HG02943 (cell line): ENCODE data around the gene USF1.
"Not testable (repeated sequence)": the region's sequence is repeated elsewhere in the genome, so short reads cannot be mapped to it uniquely, and the experiment has no call there.

Experiments
- ATAC-seq: cut with Tn5 transposase; IDR thresholded peaks from one replicate; pipeline ENCODE4 v1.9.1; 2021; ENCODE audit warnings: mild to moderate bottlenecking, low read depth, moderate library complexity; ENCODE audit not compliant: unreplicated experiment

Gene USF1

DNA sequence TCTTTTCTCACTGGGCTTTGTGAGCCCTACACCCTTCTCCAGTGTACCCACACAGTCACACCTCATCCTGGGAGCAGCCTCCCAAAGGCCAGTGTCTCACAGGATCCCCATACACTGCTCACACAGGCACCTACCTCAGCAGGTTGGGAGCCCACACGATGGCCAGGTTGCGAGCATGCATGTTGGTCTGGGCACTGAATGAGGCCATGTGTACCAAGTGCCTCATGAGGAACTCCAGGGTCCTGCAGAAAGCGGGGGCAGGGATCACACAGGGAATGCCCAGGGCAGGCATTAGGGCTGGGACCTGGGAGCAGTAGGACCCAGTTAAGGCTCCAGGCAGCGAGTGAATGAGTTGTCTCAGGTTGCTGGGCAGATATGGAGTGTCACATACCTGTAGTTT is 8.5 kb upstream of the USF1 start:
- ATAC-seq, result no peak

DNA sequence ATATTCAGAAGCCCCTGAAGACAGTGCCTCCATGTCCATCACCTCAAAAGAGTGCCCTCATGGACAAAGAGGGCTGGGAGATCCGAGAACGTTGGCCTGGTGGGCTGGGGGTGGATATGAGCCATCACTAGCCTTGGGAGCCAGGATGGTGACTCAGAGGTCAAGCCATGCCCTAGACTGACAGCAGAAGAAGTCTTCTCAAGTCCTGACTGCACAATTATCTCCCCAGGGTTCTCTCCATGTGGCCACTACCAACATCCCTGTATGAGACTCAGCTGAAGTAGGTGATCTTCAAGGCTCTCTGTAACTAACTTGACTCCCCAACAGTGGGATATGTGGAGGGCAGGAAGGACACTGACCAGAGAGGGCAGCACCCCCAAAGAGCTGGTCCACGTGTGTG is 7.1 kb upstream of the USF1 start:
- no peak for ATAC-seq

GRCh38 chr1:161051219-161051618 is 5.4 kb upstream of the USF1 start:
- ATAC-seq, result no peak

GRCh38 chr1:161048949-161049722 is 3.4 kb upstream of the USF1 start:
- no peak for ATAC-seq

DNA sequence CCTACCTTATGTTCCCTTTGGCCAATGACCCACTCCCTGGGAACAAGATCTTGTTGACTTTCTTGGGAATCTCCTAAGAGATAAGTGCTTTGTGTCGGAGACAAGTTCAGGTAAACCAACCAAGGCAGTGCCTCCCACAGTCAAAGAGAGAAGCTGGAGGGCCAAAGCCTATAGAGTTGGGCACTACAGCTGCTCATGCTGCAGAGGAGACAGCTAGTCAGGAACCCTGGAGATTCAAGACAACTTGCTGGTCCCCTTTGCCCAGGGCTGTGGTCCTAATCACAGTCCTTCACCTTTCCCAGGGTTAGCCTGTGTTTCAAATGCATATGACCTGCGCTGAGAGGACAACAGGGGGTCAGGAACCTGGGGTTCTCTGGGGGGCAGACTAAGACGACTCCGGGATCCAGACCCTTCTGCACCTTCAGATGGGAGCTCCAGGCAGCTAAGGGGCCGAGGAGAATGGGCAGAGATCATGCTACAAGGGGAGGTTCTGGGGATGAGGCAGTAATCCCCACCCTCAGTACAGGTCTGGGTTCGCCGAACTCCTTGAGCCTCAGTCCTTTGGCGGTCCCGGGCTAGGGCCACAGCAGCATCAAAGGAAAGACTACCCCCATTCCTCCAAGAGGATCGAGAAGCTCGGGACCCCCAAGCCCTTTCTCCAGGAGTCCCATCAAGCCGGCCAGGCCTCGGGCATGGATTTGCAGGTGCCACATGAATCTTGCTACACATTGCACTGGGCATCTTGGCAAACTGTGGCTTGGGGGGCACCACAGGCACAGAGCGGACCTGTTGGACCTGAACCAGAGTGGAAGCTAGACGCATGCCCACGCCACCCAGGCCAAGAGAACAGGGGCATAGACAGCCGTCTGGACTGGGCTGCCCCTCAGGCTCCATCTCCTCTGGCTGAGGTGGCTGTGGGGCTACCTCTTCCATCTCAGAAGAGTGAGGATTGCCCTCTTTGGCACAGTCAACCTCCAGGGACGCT is 2.0 kb upstream of the USF1 start:
- no peak for ATAC-seq

- ATAC-seq, result peak; percentile 45
These were observed 940 bp upstream of the USF1 start for GRCh38 chr1:161046605-161047228.

- ATAC-seq, result peak; percentile 38
These were observed 655 bp downstream of the USF1 start for GRCh38 chr1:161044908-161045735.

GRCh38 chr1:161044535-161044907 is 1.3 kb downstream of the USF1 start:
- no peak for ATAC-seq

GRCh38 chr1:161039546-161039945 is 6.2 kb downstream of the USF1 start:
- ATAC-seq, result no peak

DNA sequence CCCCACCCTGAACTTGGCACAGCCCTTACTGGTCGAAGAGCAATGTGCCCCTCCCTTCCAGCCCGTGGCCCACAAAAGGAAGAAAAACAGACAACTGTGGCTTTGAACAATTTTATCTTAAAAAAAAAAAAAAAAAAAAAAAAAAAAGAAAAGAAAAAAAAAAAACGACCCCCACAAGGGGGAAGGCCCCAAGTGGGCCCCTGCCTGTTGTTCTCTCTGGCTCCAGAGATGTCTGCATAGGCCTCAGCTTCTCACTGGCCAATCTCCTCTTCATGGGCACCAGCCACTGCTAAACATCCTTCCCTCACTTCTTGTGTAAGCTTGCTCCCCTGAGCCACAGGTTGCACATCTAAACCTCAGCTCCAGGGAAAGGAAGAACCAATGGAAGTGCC is 6.6 kb downstream of the USF1 start:
- no peak for ATAC-seq

DNA sequence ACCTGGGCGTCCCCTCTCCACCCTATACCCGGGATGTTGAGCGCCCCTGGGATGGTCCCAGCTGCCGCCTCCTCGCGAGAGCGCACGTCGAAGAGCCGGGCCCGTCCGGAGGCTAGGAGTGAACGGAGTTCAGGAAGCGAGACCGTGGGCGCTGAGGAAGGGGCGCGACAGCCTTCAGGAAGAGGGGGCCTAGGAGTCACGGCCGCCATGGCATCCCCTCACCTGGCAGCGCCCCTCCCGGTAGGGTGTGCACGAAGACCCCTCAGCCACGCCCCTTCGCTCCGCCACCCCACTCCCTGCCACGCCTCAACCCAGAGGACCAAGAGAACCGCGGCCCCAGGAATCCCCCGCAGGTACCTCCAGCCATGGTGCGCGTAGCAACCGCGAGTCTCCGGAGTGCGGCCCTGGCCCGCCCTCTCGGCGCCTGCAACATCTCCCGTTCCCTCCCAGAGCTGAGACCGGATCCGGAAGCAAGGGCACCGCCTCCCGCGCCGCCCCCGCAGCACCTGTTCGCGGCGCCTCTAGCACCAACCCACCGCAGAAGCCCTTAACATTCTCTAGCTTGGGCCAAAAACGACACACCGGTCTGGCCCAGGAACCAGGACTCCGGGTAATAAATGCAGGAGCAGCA is 7.1 kb downstream of the USF1 start, which contains the start of gene TSTD1:
Gene TSTD1 (minus strand): TSS at position 442 of the 631 bp plus-strand sequence. CDS start 75 bp downstream, at position 367.
- peak; percentile 84 for ATAC-seq

DNA sequence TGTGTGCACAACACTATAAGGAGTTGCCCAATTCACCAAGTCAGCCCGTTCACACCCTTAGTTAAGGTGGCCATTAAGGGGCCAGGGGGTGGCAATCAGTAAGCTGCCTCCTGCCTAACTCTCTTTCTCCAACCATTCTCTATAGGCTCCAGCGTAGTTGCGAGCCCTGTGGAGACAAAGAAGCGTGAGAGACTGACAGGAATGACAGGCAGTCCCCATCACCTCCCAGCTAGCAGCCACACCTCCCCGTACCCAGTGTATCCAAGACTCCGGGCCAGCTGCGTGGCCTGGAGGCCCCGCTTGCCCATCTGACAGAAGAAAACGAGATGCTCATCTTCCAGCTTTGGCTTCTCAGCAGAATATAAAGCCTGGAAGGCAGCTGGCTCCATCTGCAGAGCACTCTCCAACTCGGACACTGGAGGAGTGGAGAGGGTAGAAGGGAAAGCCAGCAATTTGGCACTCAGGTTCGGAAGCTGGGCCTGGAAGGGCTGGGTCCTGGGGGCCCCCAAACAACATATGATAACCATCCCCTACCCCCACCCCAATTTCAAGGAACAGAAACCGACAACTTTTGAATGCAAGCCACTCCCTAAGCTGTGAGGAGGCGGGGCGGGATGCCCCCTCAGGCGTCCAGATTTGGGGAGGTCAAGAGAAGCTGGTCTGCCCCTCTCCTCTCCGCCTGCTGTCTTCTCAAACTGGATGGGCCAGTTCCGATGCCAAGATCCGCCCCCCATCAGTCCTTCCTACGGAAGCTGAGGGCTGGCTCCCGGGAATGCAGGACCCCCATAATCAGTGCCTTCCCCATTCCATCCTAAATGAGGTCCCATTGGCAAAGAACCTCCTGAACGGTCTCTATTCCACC is 7.9 kb downstream of the USF1 start:
- ATAC-seq, result no peak

DNA sequence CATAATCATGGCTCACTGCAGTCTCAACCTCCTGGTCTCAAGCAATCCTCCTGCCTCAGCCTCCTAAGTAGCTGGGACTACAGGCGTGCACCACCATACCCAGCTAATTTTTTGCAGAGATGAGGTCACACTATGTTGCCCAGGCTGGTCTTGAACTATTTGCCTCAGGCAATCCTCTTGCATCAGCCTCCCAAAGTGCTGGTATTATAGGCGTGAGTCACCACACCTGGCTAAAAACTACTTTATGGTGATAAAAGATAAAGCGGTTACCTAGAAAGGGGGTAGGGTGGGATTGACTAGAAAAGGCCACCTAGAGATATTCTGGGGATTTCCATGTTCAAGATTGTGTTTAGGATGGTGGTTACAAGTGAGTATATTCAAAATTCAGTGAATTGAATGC is 12.0 kb downstream of the USF1 start:
- no peak for ATAC-seq

DNA sequence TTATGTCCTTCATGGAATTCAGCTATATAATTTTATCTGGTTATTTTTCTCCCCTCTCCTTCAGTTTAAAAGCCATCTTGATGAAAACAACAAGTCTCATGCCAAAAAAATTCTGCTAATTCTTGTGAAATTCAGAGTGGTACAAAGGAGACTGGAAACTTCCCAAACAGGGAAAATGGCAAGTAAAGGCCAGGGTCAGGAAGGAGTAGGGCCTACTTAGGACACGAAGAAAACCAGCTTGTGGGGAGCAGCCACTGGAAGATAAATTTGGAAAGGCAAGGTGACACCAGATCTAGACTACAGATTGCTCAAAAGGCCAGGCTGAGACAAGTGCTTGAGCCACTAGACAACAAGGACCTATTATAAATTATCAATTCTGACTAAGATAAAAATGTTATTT is 13.4 kb downstream of the USF1 start:
- ATAC-seq, result no peak

GRCh38 chr1:161031874-161032273 is 13.9 kb downstream of the USF1 start:
- ATAC-seq, result no peak

GRCh38 chr1:161029466-161029865 is 16.3 kb downstream of the USF1 start:
- ATAC-seq, result not testable (repeated sequence)

DNA sequence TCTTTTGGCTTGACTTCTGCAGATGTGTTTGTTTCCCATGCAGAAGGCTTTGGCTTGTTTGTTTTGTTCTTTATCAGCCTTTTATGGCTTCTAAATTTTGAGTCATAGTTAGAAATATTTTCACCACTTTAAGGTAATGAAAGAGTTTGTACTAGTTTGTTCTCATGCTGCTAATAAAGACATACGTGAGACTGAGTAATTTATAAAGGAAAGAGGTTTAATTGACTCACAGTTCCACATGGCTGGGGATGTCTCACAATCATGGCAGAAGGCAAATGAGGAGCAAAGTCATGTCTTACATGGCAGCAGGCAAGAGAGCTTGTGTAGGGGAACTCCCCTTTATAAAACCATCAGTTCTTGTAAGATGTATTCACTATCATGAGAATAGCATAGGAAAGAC is 18.8 kb downstream of the USF1 start:
- ATAC-seq, result not testable (repeated sequence)

DNA sequence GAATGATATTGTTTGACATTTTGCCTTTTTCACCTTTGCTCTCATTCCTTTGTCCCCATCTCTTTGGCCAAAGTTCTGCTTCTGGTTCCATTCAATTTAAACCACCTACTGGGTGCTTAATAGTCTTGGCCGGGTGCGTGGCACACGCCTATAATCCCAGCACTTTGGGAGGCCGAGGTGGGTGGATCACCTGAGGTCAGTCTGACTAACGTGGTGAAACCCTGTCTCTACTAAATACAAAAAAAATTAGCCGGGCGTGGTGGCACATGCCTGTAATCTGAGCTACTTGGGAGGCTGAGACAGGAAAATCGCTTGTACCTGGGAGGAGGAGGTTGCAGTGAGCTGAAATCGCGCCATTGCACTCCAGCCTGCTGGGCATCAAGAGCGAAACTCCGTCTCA is 23.3 kb downstream of the USF1 start:
- ATAC-seq, result not testable (repeated sequence)

GRCh38 chr1:161021970-161022353 is 23.8 kb downstream of the USF1 start:
- ATAC-seq, result no peak
